HG03025 (cell line): ENCODE measurements around the gene ACD.
"Not testable (repeated sequence)": the region's sequence is repeated elsewhere in the genome, so short reads cannot be mapped to it uniquely, and the experiment has no call there.

Experiments used
- ATAC-seq: cut with Tn5 transposase; IDR thresholded peaks from one replicate; pipeline ENCODE4 v1.9.1; 2021; ENCODE audit warnings: mild to moderate bottlenecking, moderate library complexity; ENCODE audit not compliant: unreplicated experiment, low FRiP score

ACD gene

GRCh38 chr16:67659675-67660563 is at the start of gene ACD:
Gene ACD, minus strand, starts transcription at chr16:67660260. Its CDS starts 40 bp downstream, at chr16:67660220.
- peak; percentile 54 for ATAC-seq

GRCh38 chr16:67709050-67709449 is 49.0 kb upstream of the ACD start:
- no peak for ATAC-seq

GRCh38 chr16:67708368-67708771 is 48.3 kb upstream of the ACD start:
- ATAC-seq = no peak

- ATAC-seq = no peak
Measured at GRCh38 chr16:67707790-67708189, 47.7 kb upstream of the ACD start.

GRCh38 chr16:67707210-67707609 is 47.1 kb upstream of the ACD start:
- no peak for ATAC-seq

GRCh38 chr16:67704110-67704509 is 44.0 kb upstream of the ACD start:
- no peak for ATAC-seq

- ATAC-seq = no peak
Measured at GRCh38 chr16:67703626-67704025, 43.6 kb upstream of the ACD start.

GRCh38 chr16:67702130-67702529 is 42.1 kb upstream of the ACD start:
- no peak for ATAC-seq

- ATAC-seq = no peak
Measured at GRCh38 chr16:67701420-67701819, 41.4 kb upstream of the ACD start.

GRCh38 chr16:67699265-67699664 is 39.2 kb upstream of the ACD start:
- no peak for ATAC-seq

- ATAC-seq = no peak
Measured at GRCh38 chr16:67697422-67698185, 37.5 kb upstream of the ACD start.

GRCh38 chr16:67694611-67695010 is 34.6 kb upstream of the ACD start:
- no peak for ATAC-seq

- ATAC-seq = not testable (repeated sequence)
Measured at GRCh38 chr16:67693517-67694285, 33.6 kb upstream of the ACD start.

- no peak for ATAC-seq
Measured at GRCh38 chr16:67685388-67686112, 25.5 kb upstream of the ACD start.

GRCh38 chr16:67683767-67684166 is 23.7 kb upstream of the ACD start:
- ATAC-seq = no peak

- no peak for ATAC-seq
Measured at GRCh38 chr16:67679935-67680897, 20.2 kb upstream of the ACD start.

- no peak for ATAC-seq
Measured at GRCh38 chr16:67678354-67679023, 18.4 kb upstream of the ACD start.

GRCh38 chr16:67677712-67678111 is 17.7 kb upstream of the ACD start:
- no peak for ATAC-seq

- no peak for ATAC-seq
Measured at GRCh38 chr16:67676939-67677338, 16.9 kb upstream of the ACD start.
